ENCODE data around the gene GRIA1. TPM values are rescaled to one million over a fixed set of nuclear protein-coding genes. Genes with fewer than 3 reads are reported as not detected.

Gene GRIA1
- total RNA-seq, 1 experiment from 2014 or later, result 0.81 TPM

DNA sequence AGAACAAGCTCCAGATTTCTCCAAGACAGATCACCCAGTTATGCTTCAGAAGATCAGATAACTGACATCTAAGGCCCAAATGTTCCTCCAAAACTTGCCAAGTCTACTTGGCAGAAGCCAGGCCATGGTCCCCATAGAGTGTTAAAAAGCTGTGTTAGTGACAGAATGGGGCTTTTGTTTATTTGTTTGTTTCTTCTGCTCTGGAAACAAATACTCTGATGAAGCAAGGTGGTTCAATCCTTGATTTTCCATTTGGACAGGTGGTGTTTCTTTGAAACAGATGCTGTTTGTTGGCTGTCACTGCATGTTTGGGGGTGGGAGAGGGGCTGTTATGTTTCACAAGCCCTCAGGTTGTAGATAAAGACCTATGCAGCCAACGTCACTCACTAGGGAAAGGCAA is 284.2 kb downstream of the GRIA1 start (continued):
- TF ChIP-seq, protein P1, sequence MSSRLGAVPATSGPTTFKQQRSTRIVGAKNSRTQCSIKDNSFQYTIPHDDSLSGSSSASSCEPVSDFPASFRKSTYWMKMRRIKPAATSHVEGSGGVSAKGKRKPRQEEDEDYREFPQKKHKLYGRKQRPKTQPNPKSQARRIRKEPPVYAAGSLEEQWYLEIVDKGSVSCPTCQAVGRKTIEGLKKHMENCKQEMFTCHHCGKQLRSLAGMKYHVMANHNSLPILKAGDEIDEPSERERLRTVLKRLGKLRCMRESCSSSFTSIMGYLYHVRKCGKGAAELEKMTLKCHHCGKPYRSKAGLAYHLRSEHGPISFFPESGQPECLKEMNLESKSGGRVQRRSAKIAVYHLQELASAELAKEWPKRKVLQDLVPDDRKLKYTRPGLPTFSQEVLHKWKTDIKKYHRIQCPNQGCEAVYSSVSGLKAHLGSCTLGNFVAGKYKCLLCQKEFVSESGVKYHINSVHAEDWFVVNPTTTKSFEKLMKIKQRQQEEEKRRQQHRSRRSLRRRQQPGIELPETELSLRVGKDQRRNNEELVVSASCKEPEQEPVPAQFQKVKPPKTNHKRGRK (CRISPR knock-in tag; IDR thresholded peaks at IDR 0.05; ENCODE audit: borderline replicate concordance), result no peak
- TF ChIP-seq, protein P2, sequence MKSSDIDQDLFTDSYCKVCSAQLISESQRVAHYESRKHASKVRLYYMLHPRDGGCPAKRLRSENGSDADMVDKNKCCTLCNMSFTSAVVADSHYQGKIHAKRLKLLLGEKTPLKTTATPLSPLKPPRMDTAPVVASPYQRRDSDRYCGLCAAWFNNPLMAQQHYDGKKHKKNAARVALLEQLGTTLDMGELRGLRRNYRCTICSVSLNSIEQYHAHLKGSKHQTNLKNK (CRISPR knock-in tag; IDR thresholded peaks at IDR 0.05), result no peak
- TF ChIP-seq, protein P3, sequence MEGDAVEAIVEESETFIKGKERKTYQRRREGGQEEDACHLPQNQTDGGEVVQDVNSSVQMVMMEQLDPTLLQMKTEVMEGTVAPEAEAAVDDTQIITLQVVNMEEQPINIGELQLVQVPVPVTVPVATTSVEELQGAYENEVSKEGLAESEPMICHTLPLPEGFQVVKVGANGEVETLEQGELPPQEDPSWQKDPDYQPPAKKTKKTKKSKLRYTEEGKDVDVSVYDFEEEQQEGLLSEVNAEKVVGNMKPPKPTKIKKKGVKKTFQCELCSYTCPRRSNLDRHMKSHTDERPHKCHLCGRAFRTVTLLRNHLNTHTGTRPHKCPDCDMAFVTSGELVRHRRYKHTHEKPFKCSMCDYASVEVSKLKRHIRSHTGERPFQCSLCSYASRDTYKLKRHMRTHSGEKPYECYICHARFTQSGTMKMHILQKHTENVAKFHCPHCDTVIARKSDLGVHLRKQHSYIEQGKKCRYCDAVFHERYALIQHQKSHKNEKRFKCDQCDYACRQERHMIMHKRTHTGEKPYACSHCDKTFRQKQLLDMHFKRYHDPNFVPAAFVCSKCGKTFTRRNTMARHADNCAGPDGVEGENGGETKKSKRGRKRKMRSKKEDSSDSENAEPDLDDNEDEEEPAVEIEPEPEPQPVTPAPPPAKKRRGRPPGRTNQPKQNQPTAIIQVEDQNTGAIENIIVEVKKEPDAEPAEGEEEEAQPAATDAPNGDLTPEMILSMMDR (IDR thresholded peaks at IDR 0.05), result no peak
- no peak for TF ChIP-seq ZNF138 (CRISPR knock-in tag; conservative IDR thresholded peaks at IDR 0.05)

DNA sequence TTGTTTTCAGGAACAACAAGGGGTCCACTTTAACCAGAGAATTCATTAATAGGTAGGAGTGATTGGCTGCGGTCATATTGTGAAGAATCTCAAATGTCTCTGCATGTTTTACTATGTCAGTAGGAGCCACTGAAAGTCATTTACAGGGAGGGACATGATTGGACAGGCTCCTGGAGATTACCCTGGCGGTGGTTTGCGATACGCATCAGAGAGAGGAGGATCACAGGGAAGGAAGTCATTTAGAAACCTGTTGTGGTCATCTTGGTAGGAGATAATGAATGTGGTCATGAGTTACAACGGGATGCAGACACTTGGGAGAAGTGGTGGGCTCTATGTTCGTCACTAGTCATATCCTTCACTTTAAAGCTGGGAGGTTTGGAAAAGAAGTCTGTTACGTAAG is 285.5 kb downstream of the GRIA1 start:
- CTCF ChIA-PET, result no interaction called here
- TF ChIP-seq ZNF138 (CRISPR knock-in tag; conservative IDR thresholded peaks at IDR 0.05) (no peak), NR1H2 (CRISPR knock-in tag; IDR thresholded peaks at IDR 0.05) (no peak), HMGA2 (CRISPR knock-in tag; IDR thresholded peaks at IDR 0.05) (no peak), CREB1 (CRISPR knock-in tag; IDR thresholded peaks at IDR 0.05) (no peak), ESRRA (CRISPR knock-in tag; IDR thresholded peaks at IDR 0.05; ENCODE audit: borderline replicate concordance) (no peak)
- TF ChIP-seq, protein P4, sequence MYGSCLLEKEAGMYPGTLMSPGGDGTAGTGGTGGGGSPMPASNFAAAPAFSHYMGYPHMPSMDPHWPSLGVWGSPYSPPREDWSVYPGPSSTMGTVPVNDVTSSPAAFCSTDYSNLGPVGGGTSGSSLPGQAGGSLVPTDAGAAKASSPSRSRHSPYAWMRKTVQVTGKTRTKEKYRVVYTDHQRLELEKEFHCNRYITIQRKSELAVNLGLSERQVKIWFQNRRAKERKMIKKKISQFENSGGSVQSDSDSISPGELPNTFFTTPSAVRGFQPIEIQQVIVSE (CRISPR knock-in tag; IDR thresholded peaks at IDR 0.05; ENCODE audit: borderline replicate concordance), result no peak
- TF ChIP-seq, protein P5, sequence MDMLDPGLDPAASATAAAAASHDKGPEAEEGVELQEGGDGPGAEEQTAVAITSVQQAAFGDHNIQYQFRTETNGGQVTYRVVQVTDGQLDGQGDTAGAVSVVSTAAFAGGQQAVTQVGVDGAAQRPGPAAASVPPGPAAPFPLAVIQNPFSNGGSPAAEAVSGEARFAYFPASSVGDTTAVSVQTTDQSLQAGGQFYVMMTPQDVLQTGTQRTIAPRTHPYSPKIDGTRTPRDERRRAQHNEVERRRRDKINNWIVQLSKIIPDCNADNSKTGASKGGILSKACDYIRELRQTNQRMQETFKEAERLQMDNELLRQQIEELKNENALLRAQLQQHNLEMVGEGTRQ (CRISPR knock-in tag; IDR thresholded peaks at IDR 0.05), result no peak
- TF ChIP-seq, protein P6, sequence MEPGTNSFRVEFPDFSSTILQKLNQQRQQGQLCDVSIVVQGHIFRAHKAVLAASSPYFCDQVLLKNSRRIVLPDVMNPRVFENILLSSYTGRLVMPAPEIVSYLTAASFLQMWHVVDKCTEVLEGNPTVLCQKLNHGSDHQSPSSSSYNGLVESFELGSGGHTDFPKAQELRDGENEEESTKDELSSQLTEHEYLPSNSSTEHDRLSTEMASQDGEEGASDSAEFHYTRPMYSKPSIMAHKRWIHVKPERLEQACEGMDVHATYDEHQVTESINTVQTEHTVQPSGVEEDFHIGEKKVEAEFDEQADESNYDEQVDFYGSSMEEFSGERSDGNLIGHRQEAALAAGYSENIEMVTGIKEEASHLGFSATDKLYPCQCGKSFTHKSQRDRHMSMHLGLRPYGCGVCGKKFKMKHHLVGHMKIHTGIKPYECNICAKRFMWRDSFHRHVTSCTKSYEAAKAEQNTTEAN (CRISPR knock-in tag; IDR thresholded peaks at IDR 0.05), result no peak
- TF ChIP-seq, protein P7, sequence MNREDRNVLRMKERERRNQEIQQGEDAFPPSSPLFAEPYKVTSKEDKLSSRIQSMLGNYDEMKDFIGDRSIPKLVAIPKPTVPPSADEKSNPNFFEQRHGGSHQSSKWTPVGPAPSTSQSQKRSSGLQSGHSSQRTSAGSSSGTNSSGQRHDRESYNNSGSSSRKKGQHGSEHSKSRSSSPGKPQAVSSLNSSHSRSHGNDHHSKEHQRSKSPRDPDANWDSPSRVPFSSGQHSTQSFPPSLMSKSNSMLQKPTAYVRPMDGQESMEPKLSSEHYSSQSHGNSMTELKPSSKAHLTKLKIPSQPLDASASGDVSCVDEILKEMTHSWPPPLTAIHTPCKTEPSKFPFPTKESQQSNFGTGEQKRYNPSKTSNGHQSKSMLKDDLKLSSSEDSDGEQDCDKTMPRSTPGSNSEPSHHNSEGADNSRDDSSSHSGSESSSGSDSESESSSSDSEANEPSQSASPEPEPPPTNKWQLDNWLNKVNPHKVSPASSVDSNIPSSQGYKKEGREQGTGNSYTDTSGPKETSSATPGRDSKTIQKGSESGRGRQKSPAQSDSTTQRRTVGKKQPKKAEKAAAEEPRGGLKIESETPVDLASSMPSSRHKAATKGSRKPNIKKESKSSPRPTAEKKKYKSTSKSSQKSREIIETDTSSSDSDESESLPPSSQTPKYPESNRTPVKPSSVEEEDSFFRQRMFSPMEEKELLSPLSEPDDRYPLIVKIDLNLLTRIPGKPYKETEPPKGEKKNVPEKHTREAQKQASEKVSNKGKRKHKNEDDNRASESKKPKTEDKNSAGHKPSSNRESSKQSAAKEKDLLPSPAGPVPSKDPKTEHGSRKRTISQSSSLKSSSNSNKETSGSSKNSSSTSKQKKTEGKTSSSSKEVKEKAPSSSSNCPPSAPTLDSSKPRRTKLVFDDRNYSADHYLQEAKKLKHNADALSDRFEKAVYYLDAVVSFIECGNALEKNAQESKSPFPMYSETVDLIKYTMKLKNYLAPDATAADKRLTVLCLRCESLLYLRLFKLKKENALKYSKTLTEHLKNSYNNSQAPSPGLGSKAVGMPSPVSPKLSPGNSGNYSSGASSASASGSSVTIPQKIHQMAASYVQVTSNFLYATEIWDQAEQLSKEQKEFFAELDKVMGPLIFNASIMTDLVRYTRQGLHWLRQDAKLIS (CRISPR knock-in tag; IDR thresholded peaks at IDR 0.05; ENCODE audit: borderline replicate concordance), result no peak
- Mint-ChIP-seq H3K4me3 (no peak overlapping the region), H3K36me3 (no peaks in the 10 kb centered on the region), H3K27ac (no peak overlapping the region), H3K9me3 (no peaks in the 10 kb centered on the region), H3K27me3 (ENCODE audit: low read depth) (no peaks in the 10 kb centered on the region), H3K4me1 (peaks cover 13% of the 10 kb centered on the region)
- DNase-seq (ENCODE audit: low spot score) (no peak), ATAC-seq (no peak)
- POLR2A ChIA-PET, result no interaction called here

Data from WTC11 (cell line).